Endothelial cell of umbilical vein (primary cell): ENCODE measurements around the gene FBXL12. TPM values are rescaled to one million over a fixed set of nuclear protein-coding genes. Genes with fewer than 3 reads are reported as not detected.

Source experiments
- BruUV-seq: library from RNA; stranded (reverse); fragments of 400-500 nt; replicated peaks from 2 replicates; lab custom pipeline; 2021; lab: Mats Ljungman, UMichigan
- CTCF ChIA-PET: fragments of 300-600, 350-600 bp; sonication (Branson Sonifier 250); formaldehyde crosslinking; loops from one replicate; lab custom pipeline; 2021; ENCODE audit warnings: antibody characterized with exemption, inconsistent platforms; lab: Charles Lee
- POLR2A ChIA-PET: fragments of 300-600, 350-600 bp; sonication (Branson Sonifier 250); formaldehyde crosslinking; loops from one replicate; lab custom pipeline; 2021; ENCODE audit warnings: antibody characterized with exemption, inconsistent platforms; lab: Charles Lee
- DNase-seq: peaks from one replicate; pipeline ENCODE4 v3.0.0-alpha.2; 2011; ENCODE audit warnings: low read depth, low spot score
- FAIRE-seq: peaks from 2 replicates; lab custom pipeline; 2011; peaks lifted over from hg19 to GRCh38; lab: Jason Lieb, UNC
- H2AFZ ChIP-seq: 2 replicates; pipeline ENCODE4 v1.6.0; 2012; ENCODE audit warnings: low read depth, low read length, control low read depth, inconsistent platforms
- H3K27ac ChIP-seq: 2 replicates; pipeline ENCODE4 v1.5.1; 2011; ENCODE audit warnings: low read depth, mild to moderate bottlenecking, control low read depth, low read length, moderate library complexity; ENCODE audit not compliant: insufficient read depth
- H3K27me3 ChIP-seq, 2 experiments: 2 replicates each; pipeline versions ENCODE4 v1.6.0 to v1.6.1; 2011; ENCODE audit warnings: low read length in 2 of 2, mixed read lengths in 1 of 2; ENCODE audit not compliant: control insufficient read depth in 2 of 2, insufficient read depth in 2 of 2
- H3K36me3 ChIP-seq, 2 experiments: 2 replicates in 1 of 2; 3 replicates in 1 of 2; pipeline ENCODE4 v1.5.1; 2011; ENCODE audit warnings: low read length in 2 of 2, mild to moderate bottlenecking in 1 of 2, moderate library complexity in 1 of 2; ENCODE audit not compliant: control insufficient read depth in 2 of 2, insufficient read depth in 2 of 2; ENCODE audit errors: extremely low read depth in 1 of 2
- H3K4me1 ChIP-seq: 3 replicates; pipeline ENCODE4 v1.5.1; 2011; ENCODE audit warnings: mild to moderate bottlenecking, low read length; ENCODE audit not compliant: control insufficient read depth, insufficient read depth; ENCODE audit errors: extremely low read depth
- H3K4me2 ChIP-seq: 2 replicates; pipeline ENCODE4 v1.6.1; 2011; ENCODE audit warnings: low read length, control low read depth, mixed read lengths; ENCODE audit not compliant: insufficient read depth
- H3K4me3 ChIP-seq, 3 experiments: fragments of 200-600 bp in 1 of 3; sonication (generic), shearing (Covaris generic) in 1 of 3; replicated peaks in 1 of 3; 2 replicates each; pipeline ENCODE4 v1.5.1; 2011 to 2016; ENCODE audit warnings: control low read depth in 3 of 3, low read length in 3 of 3, mild to moderate bottlenecking in 2 of 3, inconsistent platforms in 1 of 3, low read depth in 1 of 3, moderate library complexity in 1 of 3; ENCODE audit not compliant: insufficient read depth in 1 of 3
- H3K79me2 ChIP-seq: 2 replicates; pipeline ENCODE4 v1.6.0; 2012; ENCODE audit warnings: low read length, inconsistent platforms; ENCODE audit not compliant: control insufficient read depth, insufficient read depth
- H3K9ac ChIP-seq: replicated peaks from 2 replicates; pipeline ENCODE3; 2011; ENCODE audit warnings: low read length, control low read depth; ENCODE audit not compliant: insufficient read depth; ENCODE audit errors: extremely low read depth
- H3K9me1 ChIP-seq: replicated peaks from 3 replicates; pipeline ENCODE4 v1.6.0; 2011; ENCODE audit warnings: mild to moderate bottlenecking, low read length; ENCODE audit not compliant: control insufficient read depth, insufficient read depth; ENCODE audit errors: extremely low read depth
- H3K9me3 ChIP-seq: replicated peaks from 2 replicates; pipeline ENCODE4 v1.5.1; 2012; ENCODE audit warnings: low read length, inconsistent platforms; ENCODE audit not compliant: control insufficient read depth, insufficient read depth
- H4K20me1 ChIP-seq: replicated peaks from 2 replicates; pipeline ENCODE3; 2011; ENCODE audit warnings: mild to moderate bottlenecking, low read length; ENCODE audit not compliant: control insufficient read depth, insufficient read depth; ENCODE audit errors: extremely low read depth
- EZH2 ChIP-seq: IDR thresholded peaks from 2 replicates; pipeline ENCODE4 v1.6.1; 2012; ENCODE audit warnings: borderline replicate concordance, low read depth, mild to moderate bottlenecking, moderate library complexity, low read length, inconsistent platforms; ENCODE audit not compliant: severe bottlenecking
- FOS ChIP-seq: IDR thresholded peaks from 2 replicates; pipeline ENCODE4 v1.6.1; 2011; ENCODE audit warnings: mild to moderate bottlenecking, low read length, moderate library complexity, borderline replicate concordance; ENCODE audit not compliant: insufficient read depth
- GATA2 ChIP-seq: IDR thresholded peaks from 2 replicates; pipeline ENCODE4 v1.7.0; 2011; ENCODE audit warnings: low read depth, mild to moderate bottlenecking, moderate library complexity, mixed read lengths, low read length; ENCODE audit not compliant: insufficient read length, insufficient read depth
- JUN ChIP-seq: IDR thresholded peaks from 2 replicates; pipeline ENCODE4 v1.6.1; 2011; ENCODE audit warnings: borderline replicate concordance, low read depth; ENCODE audit not compliant: insufficient read length, insufficient read depth
- MYC ChIP-seq: IDR thresholded peaks from one replicate; pipeline ENCODE4 v1.6.1; 2011; ENCODE audit warnings: mild to moderate bottlenecking, low read depth, low read length
- POLR2A ChIP-seq: IDR thresholded peaks from 2 replicates; pipeline ENCODE4 v1.6.1; 2012; ENCODE audit warnings: low read depth, mild to moderate bottlenecking, control low read depth, low read length
- POLR2AphosphoS5 ChIP-seq: IDR thresholded peaks from 2 replicates; pipeline ENCODE4 v1.6.1; 2012; ENCODE audit warnings: low read depth, mild to moderate bottlenecking, control low read depth, low read length, moderate library complexity; ENCODE audit not compliant: insufficient read depth
- dilution Hi-C: fragments of 300-500 bp; cut with MboI; formaldehyde crosslinking; loops from one replicate; pipeline ENCODE4 v1.15.0; 2019; ENCODE audit warnings: low sequenced_read_pairs; ENCODE audit not compliant: extremely low pct_ligation_motif_present
- intact Hi-C: fragments of 100-400 bp; cut with micrococcal nuclease; formaldehyde crosslinking; loops from one replicate; pipeline ENCODE4 v1.10.0; 2022
- polyA plus RNA-seq, 4 experiments: library from polyadenylated mRNA; depleted of rRNA in 3 of 4; stranded (reverse) in 3 of 4; unstranded in 1 of 4; fragments of >200 nt; gene quantifications; 2 replicates each; pipeline versions ENCODE4 v1.2.1 to v1.2.3, GENCODE V29; 2011 to 2012; ENCODE audit warnings: missing spikeins in 1 of 4
- total RNA-seq: library from RNA; stranded (reverse); gene quantifications from 2 replicates; pipeline ENCODE4 v1.2.3, GENCODE V29; 2021
- TF ChIP-seq, protein P1 (sequence below), 2 donors: IDR thresholded peaks; 1 replicate in 1 of 2; 2 replicates in 1 of 2; pipeline ENCODE4 v1.5.1; 2011; ENCODE audit warnings: low read length in 2 of 2, mild to moderate bottlenecking in 2 of 2, moderate library complexity in 2 of 2, control low read depth in 1 of 2, inconsistent platforms in 1 of 2, low read depth in 1 of 2; ENCODE audit not compliant: insufficient read depth in 1 of 2; ENCODE audit errors: extremely low read depth in 1 of 2
- TF ChIP-seq, protein P2 (sequence below): IDR thresholded peaks from 2 replicates; pipeline ENCODE4 v1.6.1; 2011; ENCODE audit not compliant: insufficient read depth, insufficient read length

Gene FBXL12
- total and polyA plus RNA-seq, 2 donors (not counting 3 experiments of a cell fraction or from before 2014, with no cell fraction given), result 26.9 to 33.3 TPM

DNA sequence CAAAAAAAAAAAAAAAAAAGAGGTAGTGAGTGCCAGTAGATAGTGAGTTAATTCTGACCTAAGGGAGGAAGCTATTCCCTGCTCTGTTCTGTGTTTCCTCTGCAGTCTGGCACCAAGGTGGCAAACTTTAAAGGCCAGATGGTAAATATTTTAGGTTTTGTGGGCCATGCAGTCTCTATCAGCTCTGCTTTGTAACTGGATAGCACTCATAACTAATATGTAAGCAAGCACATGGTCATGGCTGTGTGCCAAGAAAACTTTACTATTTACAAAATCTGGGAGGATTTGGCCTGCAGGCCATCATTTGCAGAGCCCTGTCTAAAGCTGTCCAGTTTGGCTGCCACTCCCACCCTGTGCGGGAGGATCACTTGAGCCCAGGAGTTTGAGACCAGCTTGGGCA, 20.5 kb upstream of the FBXL12 start:
- Histone ChIP-seq H3K4me1 (peaks cover 9% of the 10 kb centered on the region), H3K9ac (no peak overlapping the region), H2AFZ (no peak overlapping the region), H3K27ac (no peak overlapping the region), H3K4me3 (no peak overlapping the region), H3K4me2 (no peak overlapping the region), H3K27me3 (no peaks in the 10 kb centered on the region), H3K79me2 (peaks cover 14% of the 10 kb centered on the region), H3K36me3 (peaks cover 3 to 33% of the 10 kb centered on the region in 2 experiments), H3K9me3 (no peaks in the 10 kb centered on the region), H4K20me1 (no peaks in the 10 kb centered on the region), H3K9me1 (no peaks in the 10 kb centered on the region)
- FAIRE-seq (no peak), DNase-seq (no peak)
- no TSS peak for BruUV-seq
- dilution Hi-C loops (no loop called here), intact Hi-C loops (no loop called here)
- CTCF ChIA-PET, result no interaction called here
- TF ChIP-seq FOS (no peak), EZH2 (no peak), GATA2 (no peak), POLR2A (no peak), JUN (no peak), POLR2AphosphoS5 (no peak), MYC (no peak)
- TF ChIP-seq, protein P1, sequence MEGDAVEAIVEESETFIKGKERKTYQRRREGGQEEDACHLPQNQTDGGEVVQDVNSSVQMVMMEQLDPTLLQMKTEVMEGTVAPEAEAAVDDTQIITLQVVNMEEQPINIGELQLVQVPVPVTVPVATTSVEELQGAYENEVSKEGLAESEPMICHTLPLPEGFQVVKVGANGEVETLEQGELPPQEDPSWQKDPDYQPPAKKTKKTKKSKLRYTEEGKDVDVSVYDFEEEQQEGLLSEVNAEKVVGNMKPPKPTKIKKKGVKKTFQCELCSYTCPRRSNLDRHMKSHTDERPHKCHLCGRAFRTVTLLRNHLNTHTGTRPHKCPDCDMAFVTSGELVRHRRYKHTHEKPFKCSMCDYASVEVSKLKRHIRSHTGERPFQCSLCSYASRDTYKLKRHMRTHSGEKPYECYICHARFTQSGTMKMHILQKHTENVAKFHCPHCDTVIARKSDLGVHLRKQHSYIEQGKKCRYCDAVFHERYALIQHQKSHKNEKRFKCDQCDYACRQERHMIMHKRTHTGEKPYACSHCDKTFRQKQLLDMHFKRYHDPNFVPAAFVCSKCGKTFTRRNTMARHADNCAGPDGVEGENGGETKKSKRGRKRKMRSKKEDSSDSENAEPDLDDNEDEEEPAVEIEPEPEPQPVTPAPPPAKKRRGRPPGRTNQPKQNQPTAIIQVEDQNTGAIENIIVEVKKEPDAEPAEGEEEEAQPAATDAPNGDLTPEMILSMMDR (IDR thresholded peaks at IDR 0.05; ENCODE audit: extremely low read depth in 1 of 2, insufficient read depth in 1 of 2, low read depth in 1 of 2, low read length in 2 of 2), result no peak
- TF ChIP-seq, protein P2, sequence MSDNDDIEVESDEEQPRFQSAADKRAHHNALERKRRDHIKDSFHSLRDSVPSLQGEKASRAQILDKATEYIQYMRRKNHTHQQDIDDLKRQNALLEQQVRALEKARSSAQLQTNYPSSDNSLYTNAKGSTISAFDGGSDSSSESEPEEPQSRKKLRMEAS, result no peak
- POLR2A ChIA-PET, result interaction anchor here (0.7 kb wide), 1 partner anchor 13 kb away, joined by 5 read pairs; no protein-coding TSS in a partner anchor
